Measurements from ENCODE around the gene TXNDC11.
"Not testable (repeated sequence)": the region's sequence is repeated elsewhere in the genome, so short reads cannot be mapped to it uniquely, and the experiment has no call there.

TXNDC11 gene

GRCh38 chr16:11742536-11743307 lies at the start of gene TXNDC11:
TXNDC11 (minus strand) TSS chr16:11742857; CDS start chr16:11742730, 127 bp downstream.
- peak; percentile 93 for DNase-seq

DNA sequence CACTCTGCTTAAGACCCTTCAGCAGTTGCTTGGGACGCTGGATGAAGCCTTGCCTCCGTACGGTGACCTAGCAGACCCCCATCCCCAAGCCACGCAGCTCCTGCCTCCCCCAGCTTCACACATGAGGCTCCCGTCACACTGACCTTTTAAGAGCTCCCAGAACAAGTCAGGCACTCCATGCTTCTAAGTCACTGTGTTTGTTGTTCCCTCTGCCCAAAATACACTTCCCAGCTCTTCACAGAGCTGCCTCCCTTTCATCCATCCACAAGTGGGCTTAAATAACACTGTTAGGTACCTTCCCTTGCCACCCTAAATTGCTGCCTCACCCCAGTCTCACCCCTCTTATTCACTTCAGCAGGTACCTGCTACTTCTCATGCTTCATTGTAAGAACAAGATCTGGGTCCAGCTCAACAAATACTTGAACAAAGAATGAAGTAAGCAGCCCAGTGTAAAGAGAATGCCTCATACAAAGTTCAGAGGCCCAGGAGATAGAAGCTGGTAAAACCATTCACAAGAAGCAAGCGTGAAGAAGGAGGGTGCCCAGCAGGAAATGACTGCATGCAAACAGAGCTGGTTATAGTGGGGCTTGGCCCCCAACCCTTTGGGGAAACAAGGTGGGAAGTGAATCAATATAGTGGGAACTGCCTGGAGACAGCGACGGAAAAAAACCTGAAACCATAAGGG lies 48.6 kb upstream of the TXNDC11 start:
- no peak for DNase-seq

DNA sequence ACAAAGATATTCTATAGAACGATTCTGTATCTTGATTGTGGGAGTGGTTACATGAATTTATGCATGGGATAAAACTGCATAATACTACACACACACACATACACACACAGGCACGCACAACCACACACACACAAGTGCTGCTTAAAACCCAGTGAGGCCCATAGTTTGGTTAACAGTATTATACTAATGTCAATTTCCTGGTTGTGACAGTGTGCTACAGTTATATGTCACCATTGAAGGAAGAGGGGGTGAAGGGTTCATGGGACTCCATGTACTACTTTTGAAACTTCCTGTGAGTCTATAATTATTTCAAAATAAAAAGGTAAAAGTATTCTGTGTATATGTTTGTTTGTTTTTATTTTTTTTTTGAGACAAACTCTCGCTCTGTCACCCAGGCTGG lies 46.3 kb upstream of the TXNDC11 start:
- no peak for DNase-seq

DNA sequence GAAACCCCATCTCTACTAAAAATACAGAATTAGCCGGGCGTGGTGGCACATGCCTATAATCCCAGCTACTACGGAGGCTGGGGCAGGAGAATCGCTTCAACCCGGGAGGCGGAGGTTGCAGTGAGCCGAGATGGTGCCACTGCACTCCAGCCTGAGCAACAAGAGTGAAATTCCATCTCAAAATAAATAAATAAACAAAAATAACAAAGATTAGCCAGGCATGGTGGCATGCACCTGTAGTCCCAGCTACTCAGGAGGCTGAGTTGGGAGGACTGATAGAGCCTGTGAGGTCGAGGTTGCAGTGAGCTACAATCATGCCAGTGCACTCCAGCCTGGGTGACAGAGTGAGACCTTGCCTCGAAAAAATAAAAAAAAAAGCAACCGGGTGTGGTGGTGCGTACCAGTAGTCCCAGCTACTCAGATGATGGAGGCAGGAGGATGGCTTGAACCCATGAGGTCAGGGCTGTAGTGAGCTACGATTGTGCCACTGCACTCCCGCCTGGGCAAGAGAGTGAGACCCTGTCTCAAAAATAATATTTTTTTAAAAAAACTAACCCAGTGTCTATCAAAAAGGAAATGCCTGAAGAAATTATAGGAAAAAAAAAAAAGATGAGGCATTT lies 42.4 kb upstream of the TXNDC11 start:
- DNase-seq: not testable (repeated sequence)

- DNase-seq: not testable (repeated sequence)
These were observed 41.7 kb upstream of the TXNDC11 start for GRCh38 chr16:11784381-11784780.

GRCh38 chr16:11784038-11784369 lies 41.3 kb upstream of the TXNDC11 start:
- no peak for DNase-seq

GRCh38 chr16:11783319-11784037 lies 40.8 kb upstream of the TXNDC11 start:
- no peak for DNase-seq

DNA sequence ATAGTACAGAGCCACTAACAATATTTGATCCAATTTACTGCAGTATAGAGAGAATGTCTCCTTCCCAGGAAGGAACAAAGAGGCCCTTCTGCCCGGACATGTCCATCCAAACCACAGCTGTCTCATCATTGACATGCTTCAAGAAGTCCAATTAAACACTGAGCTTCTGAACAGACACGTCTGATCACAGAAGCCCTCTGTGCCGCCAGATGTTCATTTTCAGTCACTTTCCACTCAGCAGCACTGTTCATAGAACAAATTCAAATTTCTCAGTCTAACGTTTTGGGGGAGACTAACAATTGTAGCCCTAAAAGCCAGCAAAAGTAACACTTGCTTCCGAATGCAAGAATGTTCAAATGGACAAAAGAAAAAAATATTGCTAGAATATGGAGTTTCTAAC lies 39.1 kb upstream of the TXNDC11 start:
- DNase-seq: peak; percentile 81

- peak; percentile 50 for DNase-seq
These were observed 38.5 kb upstream of the TXNDC11 start for GRCh38 chr16:11780991-11781680.

DNA sequence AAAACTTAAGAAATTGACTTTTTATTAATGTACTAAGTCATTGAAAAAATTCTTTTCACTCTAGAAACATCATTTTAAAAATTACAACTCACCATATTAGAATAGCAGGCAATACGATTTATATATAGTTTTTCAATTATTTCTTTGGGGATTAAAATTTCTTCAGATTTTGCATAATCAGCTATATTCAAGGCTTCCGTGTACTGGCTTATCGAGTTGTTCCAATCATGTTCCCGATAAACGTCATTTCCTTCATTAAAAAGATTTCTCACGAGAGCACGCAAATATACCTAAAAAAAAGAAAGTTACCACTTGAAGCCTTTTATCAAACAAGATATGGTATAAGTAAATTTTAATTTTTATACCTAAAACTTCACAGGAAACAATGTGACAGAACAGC lies 36.4 kb upstream of the TXNDC11 start:
- no peak for DNase-seq

DNA sequence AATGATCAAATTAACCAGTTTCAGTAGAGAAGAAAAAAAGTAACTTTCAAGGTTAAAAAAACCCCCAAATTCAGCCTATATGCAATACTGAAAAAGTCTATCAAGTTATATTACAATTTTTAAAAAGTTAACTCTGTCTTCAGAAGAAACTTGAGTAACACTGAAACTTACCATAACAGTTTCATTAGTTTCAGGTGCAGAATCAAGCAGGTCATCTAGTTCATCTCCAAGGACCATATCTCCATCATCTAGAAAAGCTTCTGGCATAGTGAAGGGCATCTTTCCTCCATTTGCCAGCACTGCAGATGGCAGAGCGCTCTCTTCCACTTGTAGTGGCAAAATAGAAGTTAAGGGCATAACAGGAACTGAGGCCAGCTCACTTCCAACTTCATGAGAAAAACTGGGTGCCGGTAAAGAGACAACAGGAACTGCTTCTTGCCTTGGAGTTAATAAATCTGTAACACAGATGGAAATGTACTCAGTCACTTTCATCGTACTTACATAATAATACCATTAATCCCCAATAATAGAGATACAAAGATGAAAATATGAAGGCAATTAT lies 31.5 kb upstream of the TXNDC11 start:
- DNase-seq: no peak

- DNase-seq: no peak
These were observed 26.2 kb upstream of the TXNDC11 start for GRCh38 chr16:11768849-11769248.

GRCh38 chr16:11762431-11762830 lies 19.8 kb upstream of the TXNDC11 start:
- no peak for DNase-seq

GRCh38 chr16:11759997-11760396 lies 17.3 kb upstream of the TXNDC11 start:
- DNase-seq: no peak

DNA sequence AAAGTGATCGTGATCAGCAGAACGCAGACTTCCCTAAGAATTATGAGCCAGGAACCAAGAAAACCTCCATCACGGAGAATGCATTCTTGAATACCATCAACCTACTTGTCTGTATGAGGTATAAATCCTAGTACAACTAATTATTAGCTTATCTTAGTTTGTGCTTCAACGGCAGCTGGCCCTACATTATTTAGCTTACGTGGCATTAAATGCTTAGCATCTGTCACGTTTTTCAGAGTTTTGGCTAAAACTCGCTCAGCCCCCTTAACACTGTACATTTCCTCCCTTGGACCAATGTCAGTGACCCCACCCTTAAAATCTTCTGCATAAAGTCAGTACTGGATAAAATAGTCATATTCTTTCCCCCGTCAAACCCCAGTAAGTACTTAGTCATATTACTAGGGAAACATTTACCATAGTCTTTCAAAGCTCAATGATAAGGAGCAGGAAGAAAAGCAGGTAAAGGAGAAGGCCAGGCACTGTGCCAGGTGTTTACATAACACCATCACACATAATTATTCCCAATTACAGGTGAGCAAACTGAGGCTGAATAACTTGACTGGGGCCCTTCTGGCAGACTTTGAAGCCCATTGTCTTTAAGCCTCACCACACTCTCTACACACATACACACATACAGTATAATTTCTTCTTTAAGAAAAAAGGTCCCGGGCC lies 16.6 kb upstream of the TXNDC11 start:
- DNase-seq: peak; percentile 11

DNA sequence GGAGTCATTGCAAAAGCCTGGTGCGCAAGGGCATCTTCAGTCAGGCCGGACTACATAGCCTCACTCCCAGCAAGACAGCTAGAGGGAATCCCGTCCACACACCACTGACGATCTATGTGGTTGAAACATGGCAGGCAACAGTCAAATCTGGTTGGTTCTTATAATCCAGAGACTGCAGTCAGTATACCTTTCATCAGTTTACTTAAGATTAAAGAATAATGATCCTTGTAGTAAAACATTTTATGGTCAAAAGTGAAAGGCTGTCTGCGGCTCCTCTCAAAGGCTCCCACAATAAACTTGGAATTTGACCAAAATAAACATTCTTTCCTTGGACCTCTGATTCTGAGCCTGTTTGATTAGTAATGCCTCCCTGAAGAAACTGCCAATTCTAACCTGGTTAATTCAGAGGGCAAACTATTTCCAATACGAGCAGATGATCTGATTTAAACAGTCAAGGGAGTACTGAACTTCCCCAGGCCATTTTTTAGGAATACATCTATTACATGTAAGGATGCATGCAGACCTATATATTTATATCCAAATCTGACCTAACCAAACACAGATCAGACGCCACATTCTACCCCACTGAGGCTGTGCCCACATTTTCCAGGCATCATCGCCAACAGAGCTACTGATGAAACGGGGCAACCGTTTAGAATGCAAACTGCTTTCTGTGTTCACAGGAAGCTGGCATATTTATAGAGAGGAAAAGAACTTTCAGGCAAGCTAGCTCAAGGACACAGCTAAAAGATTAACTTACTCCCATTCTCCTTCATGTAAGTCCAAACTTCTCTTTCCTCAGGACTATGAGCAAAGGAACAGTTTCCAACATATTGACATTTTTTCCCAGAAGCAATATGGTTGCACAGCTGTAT lies 15.3 kb upstream of the TXNDC11 start:
- no peak for DNase-seq

GRCh38 chr16:11756248-11756647 lies 13.6 kb upstream of the TXNDC11 start:
- DNase-seq: no peak

GRCh38 chr16:11755022-11755760 lies 12.5 kb upstream of the TXNDC11 start:
- no peak for DNase-seq

GRCh38 chr16:11752856-11753255 lies 10.2 kb upstream of the TXNDC11 start:
- no peak for DNase-seq

DNA sequence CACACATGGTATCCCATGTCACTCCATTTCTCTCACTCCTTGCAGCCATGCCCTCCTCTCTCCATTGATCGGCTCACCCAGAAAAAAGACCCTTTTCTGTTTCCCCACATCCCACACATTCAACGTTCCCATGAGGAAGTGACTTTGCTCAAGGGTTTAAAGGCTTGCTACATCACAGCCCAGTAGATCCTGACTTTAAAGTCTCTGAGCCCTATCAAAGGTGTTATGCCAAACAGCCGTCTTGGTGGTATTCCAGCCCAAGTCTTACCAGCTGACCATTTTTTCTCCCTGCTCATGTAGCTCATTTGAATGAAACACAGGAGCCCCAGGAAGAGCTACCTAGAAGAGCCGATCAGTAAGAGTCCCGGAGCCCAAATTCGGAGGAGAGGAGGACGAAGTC lies 7.4 kb upstream of the TXNDC11 start:
- no peak for DNase-seq

Measured in NCI-H1105 (cell line).